ENCODE measurements around the gene DPT. TPM values are rescaled to one million over a fixed set of nuclear protein-coding genes. Genes with fewer than 3 reads are reported as not detected.

DPT gene
- total and polyA plus RNA-seq, 2 donors (not counting 3 experiments of a cell fraction or from before 2014, with no cell fraction given): not detected

- intact Hi-C loops (cut with micrococcal nuclease) (no loop called here), dilution Hi-C loops (cut with MboI; ENCODE audit: extremely low pct_ligation_motif_present, low sequenced_read_pairs) (no loop called here)
- Histone ChIP-seq H3K9me1 (replicated peaks; ENCODE audit: control insufficient read depth, extremely low read depth, insufficient read depth, low read length) (no peaks in the 10 kb centered on the region), H3K79me2 (ENCODE audit: control insufficient read depth, insufficient read depth, low read length) (no peaks in the 10 kb centered on the region), H3K4me3 (replicated peaks in 1 of 3; ENCODE audit: insufficient read depth in 1 of 3, low read depth in 1 of 3, low read length in 3 of 3) (no peak overlapping the region), H3K36me3 (ENCODE audit: control insufficient read depth in 2 of 2, extremely low read depth in 1 of 2, insufficient read depth in 2 of 2, low read length in 2 of 2) (no peaks in the 10 kb centered on the region), H3K4me1 (ENCODE audit: control insufficient read depth, extremely low read depth, insufficient read depth, low read length) (no peaks in the 10 kb centered on the region), H2AFZ (ENCODE audit: low read depth, low read length) (no peak overlapping the region), H3K4me2 (ENCODE audit: insufficient read depth, low read length) (no peak overlapping the region), H3K9me3 (replicated peaks; ENCODE audit: control insufficient read depth, insufficient read depth, low read length) (no peaks in the 10 kb centered on the region), H4K20me1 (replicated peaks; ENCODE audit: control insufficient read depth, extremely low read depth, insufficient read depth, low read length) (no peaks in the 10 kb centered on the region), H3K9ac (replicated peaks; ENCODE audit: extremely low read depth, insufficient read depth, low read length) (no peak overlapping the region), H3K27ac (ENCODE audit: insufficient read depth, low read depth, low read length) (no peak overlapping the region), H3K27me3 (ENCODE audit: control insufficient read depth in 2 of 2, insufficient read depth in 2 of 2, low read length in 2 of 2) (no peaks in the 10 kb centered on the region)
- POLR2A ChIA-PET: no interaction called here
- CTCF ChIA-PET: interaction anchor here (1.7 kb wide), 1 partner anchor 8 kb away, joined by 7 read pairs; no protein-coding TSS in a partner anchor
- FAIRE-seq (no peak), DNase-seq (ENCODE audit: low read depth, low spot score) (no peak)
- no TSS peak for BruUV-seq (replicated peaks)
- no peak for TF ChIP-seq CTCF (IDR thresholded peaks at IDR 0.05; ENCODE audit: extremely low read depth in 1 of 2, insufficient read depth in 1 of 2, low read depth in 1 of 2, low read length in 2 of 2)
- TF ChIP-seq EZH2 (IDR thresholded peaks at IDR 0.05; ENCODE audit: borderline replicate concordance, low read depth, low read length, severe bottlenecking): no peak
- TF ChIP-seq POLR2AphosphoS5 (IDR thresholded peaks at IDR 0.05; ENCODE audit: insufficient read depth, low read depth, low read length): no peak
- no peak for TF ChIP-seq GATA2 (IDR thresholded peaks at IDR 0.05; ENCODE audit: insufficient read depth, insufficient read length, low read depth, low read length)
- TF ChIP-seq POLR2A (IDR thresholded peaks at IDR 0.05; ENCODE audit: low read depth, low read length): no peak
- no peak for TF ChIP-seq JUN (IDR thresholded peaks at IDR 0.05; ENCODE audit: borderline replicate concordance, insufficient read depth, insufficient read length, low read depth)
Observed at GRCh38 chr1:168645721-168646120, 83.3 kb downstream of the DPT start.

Other genes starting within 250 kb of the DPT start
- gene XCL2, start 185.2 kb downstream of the DPT start, total RNA-seq: not detected in 2 replicates
- gene XCL2, start 185.2 kb downstream of the DPT start, polyA plus RNA-seq: not detected in 2 replicates
- gene XCL1, start 152.6 kb downstream of the DPT start, total RNA-seq: not detected in 2 replicates
- not detected in 2 replicates for gene XCL1, start 152.6 kb downstream of the DPT start, polyA plus RNA-seq